GM23248 (cell line): ENCODE measurements around the gene TMEM38A.

Source experiments
- EZH2 ChIP-seq: fragments of 200-600 bp; sonication (generic); IDR thresholded peaks from 2 replicates; pipeline ENCODE4 v1.6.1; 2018; ENCODE audit warnings: antibody characterized with exemption, mild to moderate bottlenecking; ENCODE audit not compliant: insufficient read depth, poor library complexity, severe bottlenecking
- EZH2phosphoT487 ChIP-seq: fragments of 200-600 bp; sonication (generic); IDR thresholded peaks from 2 replicates; pipeline ENCODE4 v1.6.1; 2018; ENCODE audit warnings: antibody characterized with exemption, moderate library complexity, mild to moderate bottlenecking, low read depth; ENCODE audit not compliant: insufficient read depth

- TF ChIP-seq EZH2 (no peak), EZH2phosphoT487 (no peak)
Measured at GRCh38 chr19:16721051-16721450, 60.1 kb downstream of the TMEM38A start.
